K562 (cell line): ENCODE data around the gene FOS. TPM values are rescaled to one million over a fixed set of nuclear protein-coding genes. Genes with fewer than 3 reads are reported as not detected.
A peak's percentile ranks its signal among the peaks of the same experiment; 100 is the strongest.

Experiments used
- ADNP ChIP-seq: fragments of 200-800 bp; sonication (Bioruptor generic); IDR thresholded peaks from 2 replicates; pipeline ENCODE4 v1.6.1; 2016; ENCODE audit warnings: missing genetic modification characterization, missing compliant biosample characterization
- BMI1 ChIP-seq: fragments of 150-350 bp; IDR thresholded peaks from 2 replicates; pipeline ENCODE4 v1.6.1; 2014; ENCODE audit warnings: low read length
- BRCA1 ChIP-seq, 2 experiments: fragments of 450-650 bp in 1 of 2; sonication (generic) in 1 of 2; formaldehyde crosslinking in 1 of 2; IDR thresholded peaks; 2 replicates each; pipeline versions ENCODE4 v1.5.0 to v1.6.1; 2017 to 2020; ENCODE audit warnings: mild to moderate bottlenecking in 1 of 2, missing genetic modification reagents in 1 of 2
- BRD9 ChIP-seq: fragments of 450-650 bp; IDR thresholded peaks from 2 replicates; pipeline ENCODE4 v1.6.1; 2018; ENCODE audit warnings: low read depth; ENCODE audit not compliant: partially characterized antibody
- CEBPG ChIP-seq, 3 experiments: fragments of 200-800 bp in 1 of 3; sonication (Bioruptor generic) in 1 of 3; sonication (generic) in 1 of 3; formaldehyde crosslinking in 1 of 3; IDR thresholded peaks in 2 of 3; conservative IDR thresholded peaks in 1 of 3; 2 replicates each; pipeline versions ENCODE4 v1.6.1 to v1.8.0; 2016 to 2022; ENCODE audit warnings: missing compliant biosample characterization in 2 of 3, missing genetic modification characterization in 2 of 3, mild to moderate bottlenecking in 1 of 3, missing genetic modification reagents in 1 of 3
- CHD2 ChIP-seq: IDR thresholded peaks from 2 replicates; pipeline ENCODE4 v1.6.1; 2011; ENCODE audit warnings: low read depth, low read length
- CREM ChIP-seq: IDR thresholded peaks from 2 replicates; pipeline ENCODE4 v1.6.1; 2014; ENCODE audit warnings: antibody characterized with exemption, low read depth
- DNMT1 ChIP-seq: fragments of 450-650 bp; IDR thresholded peaks from 2 replicates; pipeline ENCODE4 v1.6.1; 2016; ENCODE audit warnings: antibody characterized with exemption, mild to moderate bottlenecking
- GABPA ChIP-seq: fragments of 200-800 bp; sonication (Bioruptor generic); conservative IDR thresholded peaks from 2 replicates; pipeline ENCODE4 v1.6.1; 2016; ENCODE audit warnings: low read depth, missing genetic modification characterization, missing compliant biosample characterization
- HLTF ChIP-seq: fragments of 450-650 bp; IDR thresholded peaks from 2 replicates; pipeline ENCODE4 v1.6.1; 2016
- KDM2B ChIP-seq: fragments of 250-450 bp; sonication (Bioruptor Pico); IDR thresholded peaks from 2 replicates; pipeline ENCODE4 v1.8.0; 2021; ENCODE audit warnings: mild to moderate bottlenecking, moderate library complexity
- LCOR ChIP-seq: sonication (generic); formaldehyde crosslinking; IDR thresholded peaks from 2 replicates; pipeline ENCODE4 v1.8.0; 2022; ENCODE audit warnings: mild to moderate bottlenecking, missing genetic modification reagents
- LEF1 ChIP-seq: fragments of 450-650 bp; IDR thresholded peaks from 2 replicates; pipeline ENCODE4 v1.6.1; 2016; ENCODE audit warnings: mild to moderate bottlenecking
- MAX ChIP-seq: sonication (generic); formaldehyde crosslinking; IDR thresholded peaks from 2 replicates; pipeline ENCODE4 v1.9.0; 2022; ENCODE audit warnings: mild to moderate bottlenecking, missing genetic modification reagents
- MCM7 ChIP-seq, 2 experiments: fragments of 450-650 bp; IDR thresholded peaks; 2 replicates each; pipeline ENCODE4 v1.6.1; 2016 to 2018
- MED1 ChIP-seq: sonication (generic); formaldehyde crosslinking; IDR thresholded peaks from 2 replicates; pipeline ENCODE4 v1.8.1; 2023; ENCODE audit warnings: missing genetic modification reagents, borderline replicate concordance
- NFIX ChIP-seq: fragments of 250-450 bp; sonication (Bioruptor Pico); IDR thresholded peaks from 2 replicates; pipeline ENCODE4 v1.4.0; 2020; ENCODE audit warnings: low read depth, mild to moderate bottlenecking, moderate library complexity
- NFRKB ChIP-seq: fragments of 450-650 bp; IDR thresholded peaks from 2 replicates; pipeline ENCODE4 v1.6.1; 2016; ENCODE audit warnings: low read depth
- PTRF ChIP-seq: fragments of 450-650 bp; IDR thresholded peaks from 2 replicates; pipeline ENCODE4 v1.6.1; 2016; ENCODE audit warnings: mild to moderate bottlenecking, missing genetic modification characterization, missing compliant biosample characterization
- SMARCA4 ChIP-seq: fragments of 450-650 bp; IDR thresholded peaks from 2 replicates; pipeline ENCODE4 v1.6.1; 2016
- TCF3 ChIP-seq: sonication (generic); formaldehyde crosslinking; IDR thresholded peaks from 2 replicates; pipeline ENCODE4 v1.4.0; 2020; ENCODE audit warnings: mild to moderate bottlenecking, missing genetic modification reagents
- TRIM28 ChIP-seq: fragments of 450-650 bp; IDR thresholded peaks from 2 replicates; pipeline ENCODE4 v1.6.1; 2017
- ZNF311 ChIP-seq: fragments of 250-450 bp; sonication (Bioruptor Pico); IDR thresholded peaks from 2 replicates; pipeline ENCODE4 v1.4.0; 2020; ENCODE audit warnings: mild to moderate bottlenecking, moderate library complexity
- ZNF316 ChIP-seq: fragments of 450-650 bp; IDR thresholded peaks from 2 replicates; pipeline ENCODE4 v1.6.1; 2016
- ZNF324 ChIP-seq: fragments of 250-450 bp; sonication (Bioruptor Pico); IDR thresholded peaks from 2 replicates; pipeline ENCODE4 v1.4.0; 2020; ENCODE audit warnings: mild to moderate bottlenecking
- polyA plus RNA-seq, 8 experiments: library from polyadenylated mRNA; depleted of rRNA in 4 of 8; stranded (reverse) in 5 of 8; unstranded in 3 of 8; fragments of >200 nt; fragmentation: Nextera tagmentation in 2 of 8; fragmentation: Illumina TruSeq in 1 of 8; extraction: Ambion mirVana in 2 of 8; extraction: Trizol in 1 of 8; gene quantifications; 2 replicates each; pipeline versions ENCODE4 v1.2.1 to v1.2.3, GENCODE V29; 2011 to 2014; ENCODE audit warnings: inconsistent platforms in 1 of 8, missing spikeins in 1 of 8
- total RNA-seq, 7 experiments: library from RNA; depleted of rRNA in 6 of 7; stranded (reverse); fragments of >200 nt in 6 of 7; fragmentation: Illumina TruSeq in 2 of 7; extraction: Trizol in 2 of 7; gene quantifications; 2 replicates each; pipeline versions ENCODE4 v1.2.1 to v1.2.3, GENCODE V29; 2011 to 2021; ENCODE audit warnings: low replicate concordance in 1 of 7
- TF ChIP-seq, protein P1 (sequence below): fragments of 450-650 bp; IDR thresholded peaks from 2 replicates; pipeline ENCODE4 v1.6.1; 2018; ENCODE audit warnings: mild to moderate bottlenecking, low read depth; ENCODE audit not compliant: partially characterized antibody
- TF ChIP-seq, protein P2 (sequence below): sonication (generic); formaldehyde crosslinking; IDR thresholded peaks from 2 replicates; pipeline ENCODE4 v1.9.0; 2022; ENCODE audit warnings: mild to moderate bottlenecking, missing genetic modification reagents
- TF ChIP-seq, protein P3 (sequence below): fragments of 450-650 bp; IDR thresholded peaks from 2 replicates; pipeline ENCODE4 v1.6.1; 2016; ENCODE audit warnings: missing biosample characterization, missing genetic modification characterization

The FOS gene
- total and polyA plus RNA-seq, 9 of the 15 experiments (the other 6 are each of a cell fraction or from before 2014, with no cell fraction given) = 0.54 to 13.8 (median 8.9) TPM

- TF ChIP-seq ZNF324 (no peak), GABPA (tag) (peak; percentile 52), LEF1 (peak; percentile 86; the same call in 1 of the 2 replicates), ADNP (tag) (no peak), BRCA1 (IDR thresholded peaks at IDR 0.05) (no peak), BRCA1 (CRISPR knock-in tag; IDR thresholded peaks at IDR 0.05) (no peak), BRD9 (no peak), TCF3 (CRISPR knock-in tag) (peak; percentile 36), SMARCA4 (peak; percentile 62; the same call in 1 of the 2 replicates), CEBPG (CRISPR knock-in tag; IDR thresholded peaks at IDR 0.05) (peak; percentile 88), CEBPG (tag; conservative IDR thresholded peaks at IDR 0.05 in 1 of 2, IDR thresholded peaks at IDR 0.05 in 1 of 2) (peak; percentile 39 to 81; a peak in 3 of 4 replicates), MAX (no peak), HLTF (no peak), NFRKB (0 out of 2 replicates have a peak, but pooled peaks have one; percentile 54), LCOR (CRISPR knock-in tag) (no peak), PTRF (tag) (no peak), ZNF311 (CRISPR knock-in tag) (no peak), NFIX (no peak), DNMT1 (no peak), BMI1 (no peak), MED1 (CRISPR knock-in tag) (no peak), CHD2 (no peak), ZNF316 (no peak), TRIM28 (no peak), MCM7 (IDR thresholded peaks at IDR 0.05) (no peak), CREM (peak; percentile 52; the same call in 1 of the 2 replicates), KDM2B (CRISPR knock-in tag) (no peak)
- TF ChIP-seq, protein P1, sequence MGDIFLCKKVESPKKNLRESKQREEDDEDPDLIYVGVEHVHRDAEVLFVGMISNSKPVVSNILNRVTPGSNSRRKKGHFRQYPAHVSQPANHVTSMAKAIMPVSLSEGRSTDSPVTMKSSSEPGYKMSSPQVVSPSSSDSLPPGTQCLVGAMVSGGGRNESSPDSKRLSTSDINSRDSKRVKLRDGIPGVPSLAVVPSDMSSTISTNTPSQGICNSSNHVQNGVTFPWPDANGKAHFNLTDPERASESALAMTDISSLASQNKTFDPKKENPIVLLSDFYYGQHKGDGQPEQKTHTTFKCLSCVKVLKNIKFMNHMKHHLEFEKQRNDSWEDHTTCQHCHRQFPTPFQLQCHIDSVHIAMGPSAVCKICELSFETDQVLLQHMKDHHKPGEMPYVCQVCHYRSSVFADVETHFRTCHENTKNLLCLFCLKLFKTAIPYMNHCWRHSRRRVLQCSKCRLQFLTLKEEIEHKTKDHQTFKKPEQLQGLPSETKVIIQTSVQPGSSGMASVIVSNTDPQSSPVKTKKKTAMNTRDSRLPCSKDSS = no peak
- TF ChIP-seq, protein P2, sequence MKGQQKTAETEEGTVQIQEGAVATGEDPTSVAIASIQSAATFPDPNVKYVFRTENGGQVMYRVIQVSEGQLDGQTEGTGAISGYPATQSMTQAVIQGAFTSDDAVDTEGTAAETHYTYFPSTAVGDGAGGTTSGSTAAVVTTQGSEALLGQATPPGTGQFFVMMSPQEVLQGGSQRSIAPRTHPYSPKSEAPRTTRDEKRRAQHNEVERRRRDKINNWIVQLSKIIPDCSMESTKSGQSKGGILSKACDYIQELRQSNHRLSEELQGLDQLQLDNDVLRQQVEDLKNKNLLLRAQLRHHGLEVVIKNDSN = no peak
- TF ChIP-seq, protein P3, sequence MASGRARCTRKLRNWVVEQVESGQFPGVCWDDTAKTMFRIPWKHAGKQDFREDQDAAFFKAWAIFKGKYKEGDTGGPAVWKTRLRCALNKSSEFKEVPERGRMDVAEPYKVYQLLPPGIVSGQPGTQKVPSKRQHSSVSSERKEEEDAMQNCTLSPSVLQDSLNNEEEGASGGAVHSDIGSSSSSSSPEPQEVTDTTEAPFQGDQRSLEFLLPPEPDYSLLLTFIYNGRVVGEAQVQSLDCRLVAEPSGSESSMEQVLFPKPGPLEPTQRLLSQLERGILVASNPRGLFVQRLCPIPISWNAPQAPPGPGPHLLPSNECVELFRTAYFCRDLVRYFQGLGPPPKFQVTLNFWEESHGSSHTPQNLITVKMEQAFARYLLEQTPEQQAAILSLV (tag) = no peak
These were observed 23.2 kb downstream of the FOS start (continued) for GRCh38 chr14:75301666-75302325.
